Stimulated activated CD8-positive, alpha-beta memory T cell treated with anti-CD3 and anti-CD28 coated beads, Interleukin-15, amount 100 ng/mL, for 4 hours (primary cell): ENCODE data around the gene CSMD2.

Experiments used
- DNase-seq, 2 donors: peaks; one replicate each; pipeline ENCODE4 v3.0.0-alpha.2; 2020; ENCODE audit warnings: low read depth in 2 of 2

The CSMD2 gene

GRCh38 chr1:34155860-34156259, 9.2 kb downstream of the CSMD2 start:
- no peak for DNase-seq

- no peak for DNase-seq
Measured at GRCh38 chr1:34153246-34153645, 11.8 kb downstream of the CSMD2 start.

GRCh38 chr1:34149501-34149900, 15.5 kb downstream of the CSMD2 start:
- no peak for DNase-seq

- DNase-seq, result no peak
Measured at GRCh38 chr1:34147301-34147700, 17.7 kb downstream of the CSMD2 start.

- DNase-seq, result no peak
Measured at GRCh38 chr1:34144766-34145165, 20.3 kb downstream of the CSMD2 start.

- DNase-seq, result no peak
Measured at GRCh38 chr1:34143975-34144374, 21.1 kb downstream of the CSMD2 start.

- DNase-seq, result no peak
Measured at GRCh38 chr1:34140011-34140676, 24.9 kb downstream of the CSMD2 start.

- DNase-seq, result no peak
Measured at GRCh38 chr1:34137411-34137810, 27.6 kb downstream of the CSMD2 start.

GRCh38 chr1:34132161-34132420, 32.9 kb downstream of the CSMD2 start:
- no peak for DNase-seq

- no peak for DNase-seq
Measured at GRCh38 chr1:34131396-34132160, 33.5 kb downstream of the CSMD2 start.

GRCh38 chr1:34130306-34130705, 34.7 kb downstream of the CSMD2 start:
- no peak for DNase-seq

- no peak for DNase-seq
Measured at GRCh38 chr1:34129630-34130029, 35.4 kb downstream of the CSMD2 start.

- DNase-seq, result no peak
Measured at GRCh38 chr1:34128186-34128889, 36.7 kb downstream of the CSMD2 start.

- DNase-seq, result no peak
Measured at GRCh38 chr1:34127006-34128000, 37.7 kb downstream of the CSMD2 start.

- DNase-seq, result no peak
Measured at GRCh38 chr1:34126486-34126885, 38.5 kb downstream of the CSMD2 start.

- no peak for DNase-seq
Measured at GRCh38 chr1:34125721-34126380, 39.2 kb downstream of the CSMD2 start.

- DNase-seq, result no peak
Measured at GRCh38 chr1:34122080-34122932, 42.7 kb downstream of the CSMD2 start.

- no peak for DNase-seq
Measured at GRCh38 chr1:34115233-34115632, 49.8 kb downstream of the CSMD2 start.

- no peak for DNase-seq
Measured at GRCh38 chr1:34113887-34114286, 51.1 kb downstream of the CSMD2 start.

- no peak for DNase-seq
Measured at GRCh38 chr1:34113362-34113761, 51.7 kb downstream of the CSMD2 start.
